Measurements from ENCODE around the gene NCKAP5. TPM values are rescaled to one million over a fixed set of nuclear protein-coding genes. Genes with fewer than 3 reads are reported as not detected.

NCKAP5 gene
- total RNA-seq, 1 experiment from 2014 or later, result not detected

GRCh38 chr2:133579274-133579673, 11.0 kb upstream of the NCKAP5 start:
- no peaks in the 10 kb centered on the region for H4K20me1 ChIP-seq (ENCODE audit: insufficient read depth)
- no peak for DNase-seq
- no peak overlapping the region for H2AFZ ChIP-seq
- no peaks in the 10 kb centered on the region for H3K9me3 ChIP-seq (ENCODE audit: insufficient read depth, low read depth)
- no peak for TF ChIP-seq EZH2 (IDR thresholded peaks at IDR 0.05; ENCODE audit: low read depth)
- BruUV-seq (replicated peaks), result no TSS peak
- intact Hi-C loops (cut with micrococcal nuclease; ENCODE audit: unreplicated experiment), result no loop called here
- ChIA-PET CTCF (no interaction called here), POLR2A (ENCODE audit: unreplicated experiment) (no interaction called here)
- H3K4me1 ChIP-seq (replicated peaks; ENCODE audit: insufficient read depth), result no peaks in the 10 kb centered on the region
- no peaks in the 10 kb centered on the region; the same call in 1 of the 2 replicates for H3K27me3 ChIP-seq (ENCODE audit: insufficient read depth, low read depth)
- no peak overlapping the region for H3K4me2 ChIP-seq
- no peak overlapping the region for H3K27ac ChIP-seq
- H3K9me2 ChIP-seq (ENCODE audit: insufficient read depth), result no peaks in the 10 kb centered on the region
- H3K36me3 ChIP-seq (ENCODE audit: low read depth), result no peaks in the 10 kb centered on the region
- no peaks in the 10 kb centered on the region for H3K79me2 ChIP-seq (ENCODE audit: low read depth)
- H3F3A ChIP-seq (ENCODE audit: insufficient read depth, low read depth), result no peaks in the 10 kb centered on the region
- no peak overlapping the region for H3K4me3 ChIP-seq

DNA sequence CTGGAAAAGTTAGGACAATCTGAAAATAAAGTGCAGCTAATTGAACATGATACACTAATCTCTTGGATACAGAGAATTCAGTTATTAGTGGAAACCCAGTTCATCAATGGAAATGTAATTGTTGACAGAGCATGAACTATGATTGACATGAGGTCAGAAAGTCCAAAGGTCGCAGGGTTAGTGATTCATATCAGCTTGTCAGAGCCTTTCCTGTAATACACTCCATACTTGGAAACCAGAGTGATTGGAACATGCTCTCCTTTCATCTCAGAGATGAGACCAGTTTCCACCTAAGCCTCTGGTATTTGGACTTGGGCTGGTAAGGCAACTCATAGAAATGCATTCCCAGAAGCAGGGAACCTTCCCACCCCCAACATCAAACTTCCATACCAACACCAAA, 8.5 kb upstream of the NCKAP5 start:
- TF ChIP-seq, protein P1, sequence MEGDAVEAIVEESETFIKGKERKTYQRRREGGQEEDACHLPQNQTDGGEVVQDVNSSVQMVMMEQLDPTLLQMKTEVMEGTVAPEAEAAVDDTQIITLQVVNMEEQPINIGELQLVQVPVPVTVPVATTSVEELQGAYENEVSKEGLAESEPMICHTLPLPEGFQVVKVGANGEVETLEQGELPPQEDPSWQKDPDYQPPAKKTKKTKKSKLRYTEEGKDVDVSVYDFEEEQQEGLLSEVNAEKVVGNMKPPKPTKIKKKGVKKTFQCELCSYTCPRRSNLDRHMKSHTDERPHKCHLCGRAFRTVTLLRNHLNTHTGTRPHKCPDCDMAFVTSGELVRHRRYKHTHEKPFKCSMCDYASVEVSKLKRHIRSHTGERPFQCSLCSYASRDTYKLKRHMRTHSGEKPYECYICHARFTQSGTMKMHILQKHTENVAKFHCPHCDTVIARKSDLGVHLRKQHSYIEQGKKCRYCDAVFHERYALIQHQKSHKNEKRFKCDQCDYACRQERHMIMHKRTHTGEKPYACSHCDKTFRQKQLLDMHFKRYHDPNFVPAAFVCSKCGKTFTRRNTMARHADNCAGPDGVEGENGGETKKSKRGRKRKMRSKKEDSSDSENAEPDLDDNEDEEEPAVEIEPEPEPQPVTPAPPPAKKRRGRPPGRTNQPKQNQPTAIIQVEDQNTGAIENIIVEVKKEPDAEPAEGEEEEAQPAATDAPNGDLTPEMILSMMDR (conservative IDR thresholded peaks at IDR 0.05), result no peak
- TF ChIP-seq EZH2 (IDR thresholded peaks at IDR 0.05; ENCODE audit: low read depth), result no peak
- Histone ChIP-seq H3K4me2 (no peak overlapping the region), H3K79me2 (ENCODE audit: low read depth) (no peaks in the 10 kb centered on the region), H4K20me1 (ENCODE audit: insufficient read depth) (no peaks in the 10 kb centered on the region), H2AFZ (no peak overlapping the region), H3K9me2 (ENCODE audit: insufficient read depth) (no peaks in the 10 kb centered on the region), H3K4me1 (replicated peaks; ENCODE audit: insufficient read depth) (no peaks in the 10 kb centered on the region), H3K27ac (no peak overlapping the region), H3K4me3 (no peak overlapping the region), H3K27me3 (ENCODE audit: insufficient read depth, low read depth) (0 out of 2 replicates have a peak, but pooled peaks cover 7% of the 10 kb centered on the region), H3F3A (ENCODE audit: insufficient read depth, low read depth) (no peaks in the 10 kb centered on the region), H3K9me3 (ENCODE audit: insufficient read depth, low read depth) (no peaks in the 10 kb centered on the region; the same call in 1 of the 2 replicates), H3K36me3 (ENCODE audit: low read depth) (no peaks in the 10 kb centered on the region)
- ChIA-PET POLR2A (ENCODE audit: unreplicated experiment) (no interaction called here), CTCF (no interaction called here)
- no peak for DNase-seq
- BruUV-seq (replicated peaks), result no TSS peak
- intact Hi-C loops (cut with micrococcal nuclease; ENCODE audit: unreplicated experiment), result no loop called here

GRCh38 chr2:133574620-133575019, 6.4 kb upstream of the NCKAP5 start:
- BruUV-seq (replicated peaks), result no TSS peak
- Histone ChIP-seq H3K27me3 (ENCODE audit: insufficient read depth, low read depth) (peaks cover 21% of the 10 kb centered on the region), H3K4me3 (no peak overlapping the region), H3K36me3 (ENCODE audit: low read depth) (no peaks in the 10 kb centered on the region), H3K4me2 (no peak overlapping the region), H3K9me2 (ENCODE audit: insufficient read depth) (no peaks in the 10 kb centered on the region), H3K27ac (no peak overlapping the region), H3K9me3 (ENCODE audit: insufficient read depth, low read depth) (no peaks in the 10 kb centered on the region; the same call in 1 of the 2 replicates), H3F3A (ENCODE audit: insufficient read depth, low read depth) (no peaks in the 10 kb centered on the region), H2AFZ (no peak overlapping the region), H4K20me1 (ENCODE audit: insufficient read depth) (no peaks in the 10 kb centered on the region), H3K79me2 (ENCODE audit: low read depth) (no peaks in the 10 kb centered on the region), H3K4me1 (replicated peaks; ENCODE audit: insufficient read depth) (no peaks in the 10 kb centered on the region)
- intact Hi-C loops (cut with micrococcal nuclease; ENCODE audit: unreplicated experiment), result no loop called here
- ChIA-PET POLR2A (ENCODE audit: unreplicated experiment) (no interaction called here), CTCF (no interaction called here)
- TF ChIP-seq EZH2 (IDR thresholded peaks at IDR 0.05; ENCODE audit: low read depth), result no peak
- TF ChIP-seq, protein P1 (conservative IDR thresholded peaks at IDR 0.05), result no peak
- DNase-seq, result no peak

DNA sequence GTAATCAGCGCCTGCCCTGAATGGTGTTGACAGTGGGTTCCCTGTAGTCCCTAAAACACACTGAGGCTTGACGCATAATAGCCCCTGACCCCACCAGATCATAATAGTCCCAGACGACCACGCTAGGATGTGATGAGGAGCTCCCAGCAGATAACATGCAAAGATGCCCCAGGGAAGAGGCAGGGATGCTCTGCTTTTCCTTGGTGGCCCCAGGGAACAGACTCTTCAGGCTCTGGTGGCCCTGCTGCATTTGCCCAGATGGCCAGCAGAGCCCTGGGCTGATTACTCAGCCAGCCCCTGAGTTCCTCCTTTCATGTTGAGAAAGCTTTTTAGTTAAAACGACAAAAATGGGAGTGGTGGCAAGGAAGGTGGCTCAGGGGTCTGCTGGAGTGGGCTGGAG, 5.9 kb upstream of the NCKAP5 start:
- DNase-seq, result no peak
- H3K4me2 ChIP-seq, result no peak overlapping the region
- no peaks in the 10 kb centered on the region for H3F3A ChIP-seq (ENCODE audit: insufficient read depth, low read depth)
- H2AFZ ChIP-seq, result no peak overlapping the region
- H3K27me3 ChIP-seq (ENCODE audit: insufficient read depth, low read depth), result peaks cover 26% of the 10 kb centered on the region
- ChIA-PET POLR2A (ENCODE audit: unreplicated experiment) (no interaction called here), CTCF (no interaction called here)
- no TSS peak for BruUV-seq (replicated peaks)
- no peaks in the 10 kb centered on the region; the same call in 1 of the 2 replicates for H3K9me3 ChIP-seq (ENCODE audit: insufficient read depth, low read depth)
- no peaks in the 10 kb centered on the region for H3K36me3 ChIP-seq (ENCODE audit: low read depth)
- H3K27ac ChIP-seq, result no peak overlapping the region
- intact Hi-C loops (cut with micrococcal nuclease; ENCODE audit: unreplicated experiment), result no loop called here
- no peaks in the 10 kb centered on the region for H3K79me2 ChIP-seq (ENCODE audit: low read depth)
- H3K9me2 ChIP-seq (ENCODE audit: insufficient read depth), result no peaks in the 10 kb centered on the region
- no peak for TF ChIP-seq EZH2 (IDR thresholded peaks at IDR 0.05; ENCODE audit: low read depth)
- TF ChIP-seq, protein P1 (conservative IDR thresholded peaks at IDR 0.05), result no peak
- no peaks in the 10 kb centered on the region for H3K4me1 ChIP-seq (replicated peaks; ENCODE audit: insufficient read depth)
- no peak overlapping the region for H3K4me3 ChIP-seq
- no peaks in the 10 kb centered on the region for H4K20me1 ChIP-seq (ENCODE audit: insufficient read depth)
